ENCODE results near the gene PCDH1. TPM values are rescaled to one million over a fixed set of nuclear protein-coding genes. Genes with fewer than 3 reads are reported as not detected.

Gene PCDH1
- total RNA-seq, 1 experiment from 2014 or later: 127 TPM

GRCh38 chr5:141875022-141875740, 3.0 kb downstream of the PCDH1 start:
- peaks cover 72 to 73% of the 10 kb centered on the region in 2 experiments for H3K4me1 Mint-ChIP-seq

More at GRCh38 chr5:141875022-141875740, 3.0 kb downstream of the PCDH1 start:
- Histone ChIP-seq H2AFZ (ENCODE audit: low read length) (no peak overlapping the region), H4K91ac (ENCODE audit: insufficient read length, low read depth, low read length) (no peak overlapping the region), H2BK120ac (ENCODE audit: low read depth, low read length, poor library complexity, severe bottlenecking) (no peak overlapping the region), H3K4ac (ENCODE audit: low read depth, low read length) (no peak overlapping the region), H3K9me3 (ENCODE audit: control insufficient read depth, low read depth, low read length) (no peaks in the 10 kb centered on the region), H3K18ac (ENCODE audit: insufficient read length, low read depth, low read length) (no peak overlapping the region), H4K8ac (replicated peaks; ENCODE audit: insufficient read length, low read depth, low read length) (no peak overlapping the region), H4K5ac (ENCODE audit: insufficient read length, low read depth, low read length) (no peak overlapping the region), H3K4me1 (ENCODE audit: insufficient read depth, low read length) (peaks cover 22% of the 10 kb centered on the region), H3K23me2 (ENCODE audit: insufficient read length, low read depth, low read length, poor library complexity, severe bottlenecking) (peaks cover 25% of the 10 kb centered on the region), H3K27ac (ENCODE audit: insufficient read length, low read depth, low read length) (no peak overlapping the region), H3T11ph (ENCODE audit: low read length) (no peak overlapping the region), H3K79me2 (ENCODE audit: insufficient read depth, low read length) (peaks cover 47% of the 10 kb centered on the region), H2BK5ac (ENCODE audit: insufficient read length, low read length) (no peak overlapping the region), H3K9ac (ENCODE audit: extremely low read depth, insufficient read length, low read length) (no peak overlapping the region), H2BK12ac (ENCODE audit: insufficient read length, low read depth, low read length) (no peak overlapping the region), H3K14ac (ENCODE audit: insufficient read depth, low read length) (peak overlapping the region; percentile 31; the same call in 1 of the 2 replicates), H2AK5ac (ENCODE audit: insufficient read length, low read length) (no peak overlapping the region), H3K79me1 (ENCODE audit: insufficient read depth, low read depth, low read length, poor library complexity, severe bottlenecking) (peaks cover 7% of the 10 kb centered on the region), H2BK15ac (ENCODE audit: low read depth, low read length) (no peak overlapping the region), H2BK20ac (ENCODE audit: low read depth, low read length, poor library complexity, severe bottlenecking) (no peak overlapping the region), H4K20me1 (ENCODE audit: control insufficient read depth, insufficient read depth, insufficient read length) (peaks cover under 1% of the 10 kb centered on the region), H3K4me2 (ENCODE audit: insufficient read depth, insufficient read length, low read length) (peak overlapping the region; percentile 83), H3K23ac (ENCODE audit: insufficient read length, low read depth, low read length) (no peak overlapping the region), H3K27me3 (ENCODE audit: insufficient read depth, low read length) (no peaks in the 10 kb centered on the region), H3K56ac (ENCODE audit: insufficient read length, low read depth, low read length) (no peak overlapping the region)
- DNase-seq: no peak
- TF ChIP-seq CTCF (conservative IDR thresholded peaks at IDR 0.05): no peak
- no CpG with 5 or more reads among the region's 9 CpGs for WGBS (ENCODE audit: extremely low coverage, insufficient read length, low lambda C conversion rate)
- Mint-ChIP-seq H3K4me3 (peak overlapping the region; percentile 81 to 94), H3K36me3 (ENCODE audit: insufficient read depth in 1 of 3, low read depth in 3 of 3) (peaks cover 11 to 20% (median 13%) of the 10 kb centered on the region in 3 experiments), H3K27ac (peak overlapping the region in 2 of 3 experiments; percentile 87 to 89; a peak in 5 of 7 replicates), H3K27me3 (ENCODE audit: low read depth) (peaks cover 2% of the 10 kb centered on the region; the same call in 1 of the 2 replicates), H3K9me3 (no peaks in the 10 kb centered on the region; a peak in 3 of 5 replicates)

Measured in H9 (cell line).